ENCODE results near the gene POFUT2.

POFUT2 gene, protein sequence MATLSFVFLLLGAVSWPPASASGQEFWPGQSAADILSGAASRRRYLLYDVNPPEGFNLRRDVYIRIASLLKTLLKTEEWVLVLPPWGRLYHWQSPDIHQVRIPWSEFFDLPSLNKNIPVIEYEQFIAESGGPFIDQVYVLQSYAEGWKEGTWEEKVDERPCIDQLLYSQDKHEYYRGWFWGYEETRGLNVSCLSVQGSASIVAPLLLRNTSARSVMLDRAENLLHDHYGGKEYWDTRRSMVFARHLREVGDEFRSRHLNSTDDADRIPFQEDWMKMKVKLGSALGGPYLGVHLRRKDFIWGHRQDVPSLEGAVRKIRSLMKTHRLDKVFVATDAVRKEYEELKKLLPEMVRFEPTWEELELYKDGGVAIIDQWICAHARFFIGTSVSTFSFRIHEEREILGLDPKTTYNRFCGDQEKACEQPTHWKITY
- total RNA-seq = 28.4 to 70.6 (median 38.4) reads per million in 9 experiments

DNA sequence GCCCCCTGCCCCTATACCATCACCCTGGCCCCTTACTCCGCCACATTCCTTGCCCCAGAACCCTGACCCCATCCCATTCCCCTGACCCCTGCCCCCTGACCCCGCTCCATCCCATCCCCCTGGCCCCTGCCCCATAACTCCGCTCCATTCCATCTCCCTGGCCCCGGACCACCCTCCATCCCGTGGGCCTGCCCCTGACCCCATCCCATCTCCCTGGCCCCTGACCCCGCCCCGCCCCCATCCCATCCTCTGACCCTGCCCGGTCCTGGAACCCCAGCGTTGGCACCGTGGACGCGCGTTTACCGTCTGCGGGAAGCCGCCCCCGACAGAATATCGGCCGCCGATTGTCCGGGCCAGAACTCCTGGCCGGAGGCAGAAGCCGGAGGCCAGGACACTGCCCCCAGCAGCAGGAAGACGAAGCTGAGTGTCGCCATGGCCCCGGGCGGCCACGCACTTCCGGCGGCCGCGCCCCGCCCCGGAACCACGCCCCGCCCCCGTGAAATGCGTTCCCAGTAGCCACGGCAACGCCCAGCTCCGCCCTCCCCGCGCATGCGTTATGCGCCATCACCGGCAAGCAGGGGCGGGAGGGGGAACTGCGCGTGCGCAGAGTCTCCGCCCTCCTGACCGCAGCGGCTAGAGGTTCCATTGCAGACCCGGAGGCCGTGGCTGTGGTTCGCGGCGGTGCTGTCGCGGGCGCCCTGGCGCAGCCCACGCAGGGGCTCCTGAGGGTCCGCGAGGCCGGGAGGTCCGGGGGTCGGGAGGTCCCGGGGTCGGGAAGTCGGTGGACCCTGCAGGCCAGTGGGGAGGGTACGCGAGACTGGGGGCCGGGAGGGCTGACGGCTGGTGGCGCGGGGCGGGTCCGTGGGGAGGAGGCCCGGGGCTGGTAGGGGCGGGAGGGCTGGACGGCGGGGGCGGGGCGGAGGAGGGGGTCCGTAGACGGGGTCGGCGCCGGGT is at the start of gene POFUT2:
TSS of gene POFUT2 (minus strand) at position 458 of the 954 bp plus-strand sequence. CDS start at position 434, 24 bp downstream.
- H3K36me3 Mint-ChIP-seq (ENCODE audit: insufficient read depth) = peaks cover 27% of the 10 kb centered on the region

DNA sequence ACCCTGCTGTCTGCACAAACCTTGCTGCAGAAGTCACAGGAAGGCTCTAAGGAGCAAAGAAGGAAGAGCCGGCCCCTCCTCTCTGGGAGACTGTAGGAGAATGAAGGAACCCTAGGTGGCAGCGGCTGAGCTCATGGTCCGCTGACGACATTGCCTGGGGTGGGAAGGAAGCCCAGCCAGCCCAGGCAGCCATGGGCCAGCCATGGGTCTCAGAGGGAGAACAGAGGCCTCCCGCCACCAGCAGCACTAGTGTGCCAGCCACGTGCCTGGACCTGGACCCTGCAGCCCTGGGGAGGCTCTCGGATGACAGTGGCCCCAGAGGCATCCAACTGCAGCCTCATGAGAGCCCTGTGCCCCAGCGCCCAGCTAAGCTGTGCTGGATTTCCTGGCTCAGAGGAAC is 49.2 kb upstream of the POFUT2 start:
- Mint-ChIP-seq H3K27me3 (peaks cover 26 to 68% of the 10 kb centered on the region in 2 donors), H3K27ac (no peak overlapping the region), H3K9me3 (peaks cover 0 to 8% of the 10 kb centered on the region in 2 donors), H3K4me1 (ENCODE audit: low read depth in 2 of 2) (no peaks in the 10 kb centered on the region), H3K36me3 (ENCODE audit: insufficient read depth) (peaks cover 4% of the 10 kb centered on the region), H3K4me3 (no peak overlapping the region)
- DNase-seq = no peak
- ATAC-seq (replicated peaks) = no peak

More for the DNA sequence above, at the start of gene POFUT2:
- Mint-ChIP-seq H3K27ac (peak within 1 kb of the TSS; percentile 90 to 95), H3K4me1 (ENCODE audit: low read depth in 2 of 2) (peaks cover 5 to 18% of the 10 kb centered on the region in 2 donors), H3K4me3 (peak within 1 kb of the TSS; percentile 89), H3K9me3 (no peaks in the 10 kb centered on the region), H3K27me3 (no peaks in the 10 kb centered on the region)
- ATAC-seq (replicated peaks) (peak; percentile 87), DNase-seq (peak; percentile 98 to 99 (median 98))

DNA sequence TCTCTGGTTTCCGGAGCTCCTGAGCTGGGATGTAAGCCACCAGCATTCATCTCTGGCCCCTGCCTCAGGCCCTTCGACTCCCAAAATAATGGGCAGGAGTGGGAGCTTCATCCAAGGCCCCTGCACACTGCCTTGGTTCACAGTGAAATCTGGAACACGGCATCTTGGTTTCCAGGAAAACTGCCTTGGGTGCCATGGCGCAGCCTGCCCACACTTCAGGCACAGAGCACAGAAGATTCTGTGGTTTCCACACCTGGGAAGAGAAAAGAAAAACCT is 48.8 kb upstream of the POFUT2 start:
- Mint-ChIP-seq H3K36me3 (ENCODE audit: insufficient read depth) (no peaks in the 10 kb centered on the region), H3K4me1 (ENCODE audit: low read depth in 2 of 2) (no peaks in the 10 kb centered on the region), H3K9me3 (peaks cover 0 to 8% of the 10 kb centered on the region in 2 donors), H3K27ac (no peak overlapping the region), H3K27me3 (peaks cover 22 to 68% of the 10 kb centered on the region in 2 donors), H3K4me3 (no peak overlapping the region)
- no peak for ATAC-seq (replicated peaks)
- no peak for DNase-seq

DNA sequence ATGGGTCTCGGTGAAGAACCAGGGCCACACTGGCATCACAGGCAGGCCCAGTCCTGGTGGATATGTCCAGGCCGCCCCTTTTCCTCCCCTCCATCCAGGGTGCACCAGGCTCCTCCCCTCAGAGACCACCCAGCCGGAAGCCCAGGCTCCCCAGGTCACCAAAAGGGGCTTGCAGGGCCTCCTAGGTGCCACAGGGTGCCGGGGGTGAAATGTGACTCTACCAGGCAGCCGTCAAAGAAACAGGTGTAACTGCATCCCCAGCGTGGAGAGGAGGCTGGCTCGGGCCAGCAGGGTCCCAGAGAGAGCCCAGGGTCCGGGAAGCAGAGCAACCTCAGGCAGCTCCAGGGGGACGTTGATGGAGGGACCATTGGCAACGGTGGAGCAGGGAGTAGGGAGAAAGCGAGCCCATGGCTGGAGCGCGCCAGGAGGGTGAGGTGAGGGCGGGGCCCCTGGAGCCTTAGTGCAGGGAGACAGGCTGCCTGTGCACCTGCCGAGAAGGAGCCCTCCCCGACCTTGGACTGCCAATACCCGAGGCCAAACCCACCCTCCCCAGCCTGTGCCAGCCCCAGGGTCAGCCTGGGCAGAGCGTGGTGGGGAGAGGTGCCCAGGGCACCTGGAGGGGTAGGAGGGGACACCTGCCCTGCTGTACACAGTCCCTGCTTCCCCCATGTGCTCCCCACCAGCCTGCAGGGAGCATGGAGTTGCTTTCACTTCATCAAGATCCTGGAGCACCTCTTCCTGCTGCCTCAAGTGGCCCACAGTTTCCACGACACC is 48.3 kb upstream of the POFUT2 start:
- DNase-seq (no peak), ATAC-seq (replicated peaks) (no peak)

DNA sequence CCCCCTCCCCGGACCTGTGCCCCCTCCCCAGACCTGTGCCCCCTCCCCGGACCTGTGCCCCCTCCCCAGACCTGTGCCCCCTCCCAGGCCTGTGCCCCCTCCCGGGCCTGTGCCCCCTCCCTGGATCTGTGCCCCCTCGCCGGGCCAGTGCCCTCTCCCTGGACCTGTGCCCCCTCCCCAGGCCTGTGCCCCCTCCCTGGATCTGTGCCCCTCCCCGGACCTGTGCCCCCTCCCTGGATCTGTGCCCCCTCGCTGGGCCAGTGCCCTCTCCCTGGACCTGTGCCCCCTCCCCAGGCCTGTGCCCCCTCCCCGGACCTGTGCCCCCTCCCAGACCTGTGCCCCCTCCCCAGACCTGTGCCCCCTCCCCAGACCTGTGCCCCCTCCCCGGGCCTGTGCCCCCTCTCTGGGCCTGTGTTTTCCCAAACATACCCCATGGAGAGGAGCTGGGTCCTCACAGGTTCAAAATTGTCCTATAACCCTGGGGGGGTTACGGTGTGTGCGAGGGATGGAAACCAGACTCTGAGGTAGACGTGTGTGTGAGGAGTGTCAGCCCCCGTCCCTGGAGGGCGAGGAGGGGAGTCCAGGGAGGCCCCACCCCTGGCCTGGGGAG is 47.6 kb upstream of the POFUT2 start:
- peaks cover 0 to under 1% of the 10 kb centered on the region in 2 donors for H3K9me3 Mint-ChIP-seq
- no peak overlapping the region for H3K27ac Mint-ChIP-seq

More for the DNA sequence above, 48.3 kb upstream of the POFUT2 start:
- Mint-ChIP-seq H3K9me3 (peaks cover 0 to 8% of the 10 kb centered on the region in 2 donors), H3K36me3 (ENCODE audit: insufficient read depth) (no peaks in the 10 kb centered on the region), H3K4me1 (ENCODE audit: low read depth in 2 of 2) (no peaks in the 10 kb centered on the region), H3K4me3 (no peak overlapping the region), H3K27me3 (peaks cover 18 to 65% of the 10 kb centered on the region in 2 donors), H3K27ac (no peak overlapping the region)

DNA sequence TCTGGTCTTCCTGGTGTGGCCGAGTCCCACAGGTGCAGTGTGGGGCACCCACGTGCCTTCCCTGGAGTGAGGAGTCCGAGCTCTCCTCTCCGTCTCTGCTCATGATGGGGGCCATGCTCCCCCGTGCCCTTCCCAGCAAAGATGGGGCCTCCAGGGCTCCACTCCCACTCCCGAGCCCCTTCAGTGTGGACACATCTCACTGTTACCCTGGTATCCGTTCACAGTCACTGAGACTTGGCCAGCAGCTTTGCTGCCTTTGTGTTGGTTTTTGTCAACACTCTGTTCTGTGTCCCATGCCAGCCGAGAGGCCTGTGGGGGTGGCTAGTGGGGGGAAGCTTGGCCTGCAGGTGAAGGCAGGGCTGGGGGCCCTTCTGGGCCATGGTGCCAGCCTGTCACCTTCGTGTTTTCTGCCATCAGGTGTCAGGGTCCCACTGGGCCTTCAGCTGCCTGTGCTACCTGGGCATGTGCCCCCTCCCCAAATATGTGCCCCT is 46.9 kb upstream of the POFUT2 start:
- no peak for DNase-seq
- Mint-ChIP-seq H3K27me3 (peaks cover 16 to 64% of the 10 kb centered on the region in 2 donors), H3K9me3 (no peaks in the 10 kb centered on the region), H3K4me3 (no peak overlapping the region), H3K27ac (no peak overlapping the region), H3K36me3 (ENCODE audit: insufficient read depth) (no peaks in the 10 kb centered on the region), H3K4me1 (ENCODE audit: low read depth in 2 of 2) (no peaks in the 10 kb centered on the region)
- ATAC-seq (replicated peaks) = no peak

More for the DNA sequence above, 47.6 kb upstream of the POFUT2 start:
- Mint-ChIP-seq H3K36me3 (ENCODE audit: insufficient read depth) (no peaks in the 10 kb centered on the region), H3K27me3 (peaks cover 12 to 60% of the 10 kb centered on the region in 2 donors), H3K4me1 (ENCODE audit: low read depth in 2 of 2) (no peaks in the 10 kb centered on the region), H3K4me3 (no peak overlapping the region)
- ATAC-seq (replicated peaks) (no peak), DNase-seq (no peak)

DNA sequence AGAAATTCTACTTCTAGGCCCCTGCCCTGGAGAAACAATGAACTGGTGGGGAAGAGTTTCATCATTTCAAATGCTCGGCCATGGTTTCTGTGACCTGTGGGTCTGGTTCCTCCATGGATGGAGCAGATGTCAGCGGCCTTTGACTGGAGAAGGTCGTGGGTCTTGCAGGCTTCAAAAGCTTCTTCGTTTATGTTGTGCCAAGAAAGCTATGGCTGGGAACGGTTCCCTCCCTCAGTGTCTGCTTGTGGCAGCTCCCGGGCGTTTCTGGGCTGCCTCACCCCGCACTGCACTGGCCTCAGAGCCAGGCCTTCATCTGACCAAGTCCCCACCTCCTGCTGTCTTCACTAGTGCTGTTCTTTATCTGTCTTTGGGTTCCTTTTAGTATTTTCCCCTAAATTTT is 46.4 kb upstream of the POFUT2 start:
- H3K27ac Mint-ChIP-seq = no peak overlapping the region

DNA sequence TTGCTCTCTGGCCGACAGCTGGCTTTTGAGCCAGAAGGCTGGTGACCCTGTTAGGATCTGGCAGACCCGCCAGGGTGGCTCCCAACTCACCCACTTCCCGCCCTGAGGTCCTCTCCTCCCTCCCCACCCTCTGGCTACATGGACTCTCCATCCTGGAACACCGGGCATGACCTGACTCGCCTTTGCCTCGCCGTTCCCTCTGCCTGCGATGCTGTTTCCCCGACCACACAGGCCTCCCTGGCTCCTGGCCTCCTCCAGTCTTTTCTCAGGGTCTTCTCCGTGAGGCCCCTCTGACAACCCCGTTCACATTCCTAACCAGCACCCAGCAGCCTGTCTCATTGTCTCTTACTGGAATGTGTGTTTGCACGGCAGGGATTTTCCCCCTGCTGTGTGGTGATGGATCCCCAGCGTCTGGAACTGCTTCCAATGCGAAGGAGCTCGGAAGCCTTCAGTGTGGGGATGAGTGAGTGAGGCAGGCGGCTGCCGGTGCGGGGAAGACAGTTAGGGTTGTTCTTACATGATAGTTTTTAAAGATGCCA is 46.0 kb upstream of the POFUT2 start:
- Mint-ChIP-seq H3K27ac (no peak overlapping the region), H3K27me3 (peaks cover 16 to 69% of the 10 kb centered on the region in 2 donors), H3K9me3 (no peaks in the 10 kb centered on the region), H3K4me1 (ENCODE audit: low read depth in 2 of 2) (no peaks in the 10 kb centered on the region), H3K36me3 (ENCODE audit: insufficient read depth) (no peaks in the 10 kb centered on the region), H3K4me3 (no peak overlapping the region)
- ATAC-seq (replicated peaks) = no peak
- no peak for DNase-seq

More for the DNA sequence above, 46.4 kb upstream of the POFUT2 start:
- ATAC-seq (replicated peaks) (no peak), DNase-seq (no peak)
- H3K4me3 Mint-ChIP-seq = no peak overlapping the region
- no peaks in the 10 kb centered on the region for H3K9me3 Mint-ChIP-seq
- peaks cover 16 to 69% of the 10 kb centered on the region in 2 donors for H3K27me3 Mint-ChIP-seq
- no peaks in the 10 kb centered on the region for H3K4me1 Mint-ChIP-seq (ENCODE audit: low read depth in 2 of 2)
- no peaks in the 10 kb centered on the region for H3K36me3 Mint-ChIP-seq (ENCODE audit: insufficient read depth)

DNA sequence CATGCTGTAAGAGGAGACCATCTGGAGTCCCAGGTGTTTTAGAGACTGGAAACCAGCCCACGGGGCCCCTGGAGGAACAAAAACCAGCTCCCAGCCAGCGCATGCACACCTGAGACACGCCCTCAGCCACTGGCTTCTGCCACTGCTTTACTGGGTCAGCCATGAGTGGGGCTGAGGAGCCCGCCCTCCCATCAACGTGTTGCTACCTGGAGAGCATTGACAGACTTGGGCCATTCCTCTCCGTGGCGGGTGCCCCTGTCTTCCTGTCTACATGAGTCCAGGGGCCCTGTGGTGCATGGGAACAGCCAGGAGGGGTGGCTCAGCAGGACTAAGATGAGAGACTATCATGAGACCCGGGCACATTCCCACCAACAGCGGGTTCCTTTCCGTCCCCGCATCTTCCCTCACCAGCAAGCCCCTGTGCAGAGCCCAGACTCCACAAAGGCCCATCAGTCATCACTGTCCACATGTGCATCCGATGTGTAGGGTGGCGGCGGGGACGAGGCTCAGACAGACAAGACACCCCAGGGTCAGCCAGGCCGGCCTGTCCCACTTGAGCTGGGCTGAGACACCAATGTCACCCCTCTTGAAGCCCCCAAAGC is 45.4 kb upstream of the POFUT2 start:
- H3K4me3 Mint-ChIP-seq = no peak overlapping the region
- ATAC-seq (replicated peaks) (no peak), DNase-seq (no peak)
- H3K27ac Mint-ChIP-seq = no peak overlapping the region
- H3K9me3 Mint-ChIP-seq = no peaks in the 10 kb centered on the region
- H3K27me3 Mint-ChIP-seq = peaks cover 16 to 69% of the 10 kb centered on the region in 2 donors
- no peaks in the 10 kb centered on the region for H3K4me1 Mint-ChIP-seq (ENCODE audit: low read depth in 2 of 2)
- no peaks in the 10 kb centered on the region for H3K36me3 Mint-ChIP-seq (ENCODE audit: insufficient read depth)

DNA sequence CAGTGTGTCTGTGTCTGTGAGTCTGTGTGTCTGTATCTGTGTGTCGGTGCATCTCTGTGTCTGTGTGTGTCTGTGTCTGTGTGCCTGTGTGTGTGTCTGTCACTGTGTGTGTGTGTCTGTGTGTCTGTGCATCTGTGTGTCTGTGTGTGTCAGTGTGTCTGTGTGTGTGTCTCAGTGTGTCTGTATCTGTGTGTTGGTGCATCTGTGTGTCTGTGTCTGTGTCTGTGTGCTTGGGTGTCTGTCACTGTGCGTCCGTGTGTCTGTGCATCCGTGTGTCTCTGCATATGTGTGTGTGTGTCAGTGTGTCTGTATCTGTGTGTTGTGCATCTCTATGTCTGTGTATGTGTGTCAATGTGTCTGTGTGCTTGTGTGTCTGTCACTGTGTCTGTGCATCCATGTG is 44.7 kb upstream of the POFUT2 start:
- Mint-ChIP-seq H3K27me3 (peaks cover 17 to 70% of the 10 kb centered on the region in 2 donors), H3K36me3 (ENCODE audit: insufficient read depth) (no peaks in the 10 kb centered on the region), H3K9me3 (no peaks in the 10 kb centered on the region), H3K4me1 (ENCODE audit: low read depth in 2 of 2) (no peaks in the 10 kb centered on the region), H3K27ac (no peak overlapping the region), H3K4me3 (no peak overlapping the region)
- no peak for ATAC-seq (replicated peaks)
- DNase-seq = no peak

DNA sequence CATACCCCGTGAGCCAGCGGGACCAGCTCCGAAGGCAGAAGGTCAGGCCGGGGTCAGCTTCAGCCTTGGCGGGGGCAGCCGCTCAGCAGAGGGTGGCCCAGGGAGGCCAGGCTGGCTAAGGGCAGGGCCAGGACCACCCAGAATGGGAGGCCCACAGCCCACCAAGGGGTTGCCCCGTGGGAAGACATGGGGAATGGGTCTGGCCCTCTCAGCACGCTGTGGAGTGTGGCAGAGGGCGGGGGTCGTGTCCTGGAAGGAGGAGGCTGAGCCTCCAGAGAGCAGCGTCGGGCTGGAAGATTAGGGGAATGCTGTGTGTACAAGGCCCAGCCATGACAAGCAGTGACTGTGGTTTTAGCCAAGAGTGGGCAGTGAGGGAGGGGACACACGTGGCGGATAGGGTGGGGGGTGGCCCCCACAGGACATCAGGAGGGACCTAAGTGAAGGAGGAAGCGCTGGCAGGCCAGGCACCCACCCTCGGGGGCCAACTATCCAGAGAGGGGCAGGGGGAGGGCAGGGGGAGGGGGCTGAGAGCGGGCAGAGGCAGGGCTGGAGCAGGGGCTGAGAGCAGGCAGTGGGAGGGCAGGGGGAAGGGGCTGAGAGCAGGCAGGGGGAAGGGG is 43.9 kb upstream of the POFUT2 start:
- H3K36me3 Mint-ChIP-seq (ENCODE audit: insufficient read depth) = peaks cover 4% of the 10 kb centered on the region
- no peak overlapping the region for H3K27ac Mint-ChIP-seq
- H3K4me1 Mint-ChIP-seq (ENCODE audit: low read depth in 2 of 2) = no peaks in the 10 kb centered on the region
- no peaks in the 10 kb centered on the region for H3K9me3 Mint-ChIP-seq
- no peak for DNase-seq
- no peak overlapping the region for H3K4me3 Mint-ChIP-seq
- ATAC-seq (replicated peaks) = no peak
- peaks cover 17 to 70% of the 10 kb centered on the region in 2 donors for H3K27me3 Mint-ChIP-seq

DNA sequence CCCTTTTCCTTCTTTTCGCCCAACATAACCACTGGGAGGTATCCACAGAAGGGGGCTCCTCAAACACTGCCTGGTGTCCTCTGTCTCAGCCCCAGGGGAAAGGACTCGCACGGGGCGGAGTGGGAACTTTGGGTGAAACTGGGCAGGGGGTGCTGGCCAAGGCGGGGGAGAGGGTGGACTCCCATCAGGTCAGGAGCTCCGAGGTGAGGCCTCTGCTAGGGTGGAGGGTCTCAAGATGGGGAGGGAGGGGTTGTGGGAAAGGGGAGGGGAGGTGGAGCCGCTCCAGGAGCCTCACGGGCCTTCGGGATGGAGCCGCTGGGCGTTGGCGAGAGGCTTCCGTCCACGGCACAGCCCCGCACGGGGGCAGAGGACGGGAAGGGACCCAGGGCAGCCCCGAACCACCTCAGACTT is 43.2 kb upstream of the POFUT2 start:
- ATAC-seq (replicated peaks) (no peak), DNase-seq (no peak)
- Mint-ChIP-seq H3K27ac (no peak overlapping the region), H3K4me1 (ENCODE audit: low read depth in 2 of 2) (no peaks in the 10 kb centered on the region), H3K9me3 (no peaks in the 10 kb centered on the region), H3K4me3 (no peak overlapping the region), H3K36me3 (ENCODE audit: insufficient read depth) (peaks cover 4% of the 10 kb centered on the region), H3K27me3 (peaks cover 15 to 69% of the 10 kb centered on the region in 2 donors)

Data from effector memory CD8-positive, alpha-beta T cell (primary cell).